ENCODE measurements around the gene CHCHD10. TPM values are rescaled to one million over a fixed set of nuclear protein-coding genes. Genes with fewer than 3 reads are reported as not detected.
A peak's percentile ranks its signal among the peaks of the same experiment; 100 is the strongest.

The CHCHD10 gene
- total RNA-seq, 6 donors from 2014 or later = 9.1 to 130 (median 39.0) TPM

- Histone ChIP-seq H3K9me3 (no peaks in the 10 kb centered on the region), H3K27me3 (no peaks in the 10 kb centered on the region), H3K36me3 (no peaks in the 10 kb centered on the region), H3K4me1 (peaks cover 6 to 16% (median 11%) of the 10 kb centered on the region in 4 donors), H3K27ac (no peak overlapping the region), H3K4me3 (no peak overlapping the region)
- TF ChIP-seq EP300 (IDR thresholded peaks at IDR 0.05) (no peak), POLR2A (IDR thresholded peaks at IDR 0.05) (no peak), POLR2AphosphoS5 (IDR thresholded peaks at IDR 0.05) (no peak)
- TF ChIP-seq, protein P1, sequence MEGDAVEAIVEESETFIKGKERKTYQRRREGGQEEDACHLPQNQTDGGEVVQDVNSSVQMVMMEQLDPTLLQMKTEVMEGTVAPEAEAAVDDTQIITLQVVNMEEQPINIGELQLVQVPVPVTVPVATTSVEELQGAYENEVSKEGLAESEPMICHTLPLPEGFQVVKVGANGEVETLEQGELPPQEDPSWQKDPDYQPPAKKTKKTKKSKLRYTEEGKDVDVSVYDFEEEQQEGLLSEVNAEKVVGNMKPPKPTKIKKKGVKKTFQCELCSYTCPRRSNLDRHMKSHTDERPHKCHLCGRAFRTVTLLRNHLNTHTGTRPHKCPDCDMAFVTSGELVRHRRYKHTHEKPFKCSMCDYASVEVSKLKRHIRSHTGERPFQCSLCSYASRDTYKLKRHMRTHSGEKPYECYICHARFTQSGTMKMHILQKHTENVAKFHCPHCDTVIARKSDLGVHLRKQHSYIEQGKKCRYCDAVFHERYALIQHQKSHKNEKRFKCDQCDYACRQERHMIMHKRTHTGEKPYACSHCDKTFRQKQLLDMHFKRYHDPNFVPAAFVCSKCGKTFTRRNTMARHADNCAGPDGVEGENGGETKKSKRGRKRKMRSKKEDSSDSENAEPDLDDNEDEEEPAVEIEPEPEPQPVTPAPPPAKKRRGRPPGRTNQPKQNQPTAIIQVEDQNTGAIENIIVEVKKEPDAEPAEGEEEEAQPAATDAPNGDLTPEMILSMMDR (IDR thresholded peaks at IDR 0.05) = no peak
- ATAC-seq (ENCODE audit: low FRiP score in 2 of 2) (no peak), DNase-seq (no peak)
- WGBS, 2 donors = 92 to 95% methylated on average over 9 to 11 of the region's 11 CpGs
These were observed 10.2 kb upstream of the CHCHD10 start for GRCh38 chr22:23777776-23778576.

DNA sequence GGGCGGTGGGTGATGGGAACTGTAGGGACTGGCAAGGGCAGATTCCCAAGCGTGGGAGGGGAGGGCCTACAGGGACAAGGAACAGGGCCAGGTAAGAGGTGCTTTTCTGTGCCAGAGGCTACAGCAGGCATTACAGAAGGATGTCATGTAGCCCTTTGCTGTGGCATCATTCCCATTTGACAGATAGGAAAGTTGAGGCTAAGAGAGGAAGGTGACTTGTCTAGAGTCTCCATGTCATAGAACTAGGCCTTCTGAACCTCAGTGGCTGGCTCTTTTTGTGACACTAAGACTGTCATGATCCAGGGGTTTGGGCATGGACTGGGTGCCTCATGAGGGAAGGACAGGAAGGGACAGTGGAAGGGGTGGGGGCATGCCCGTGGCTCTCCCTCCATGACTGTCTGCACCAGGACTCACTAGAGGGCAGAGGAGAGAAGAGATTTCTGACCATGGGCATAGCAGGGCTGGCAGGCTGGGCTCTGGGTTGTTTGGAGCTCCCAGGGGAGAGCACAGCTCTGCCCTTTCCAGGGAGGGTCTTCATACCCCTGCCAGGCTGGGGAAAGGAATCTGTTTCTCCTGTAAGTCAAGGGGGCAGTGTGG, 8.1 kb upstream of the CHCHD10 start:
- no peak for DNase-seq
- no peak for ATAC-seq (ENCODE audit: low FRiP score in 2 of 2)
- TF ChIP-seq, protein P1 (IDR thresholded peaks at IDR 0.05) = no peak
- TF ChIP-seq EP300 (IDR thresholded peaks at IDR 0.05) (no peak), POLR2AphosphoS5 (IDR thresholded peaks at IDR 0.05) (no peak), POLR2A (IDR thresholded peaks at IDR 0.05) (no peak)
- no peaks in the 10 kb centered on the region for H3K36me3 ChIP-seq
- no peaks in the 10 kb centered on the region for H3K27me3 ChIP-seq
- WGBS, 2 donors = 73 to 83% methylated on average over 3 of the region's 3 CpGs
- H3K9me3 ChIP-seq = no peaks in the 10 kb centered on the region
- H3K27ac ChIP-seq = no peak overlapping the region
- no peak overlapping the region for H3K4me3 ChIP-seq
- peaks cover 16 to 29% (median 24%) of the 10 kb centered on the region in 4 donors for H3K4me1 ChIP-seq

GRCh38 chr22:23774922-23775436, 7.2 kb upstream of the CHCHD10 start:
- H3K36me3 ChIP-seq = no peaks in the 10 kb centered on the region
- no peak overlapping the region for H3K27ac ChIP-seq
- H3K4me3 ChIP-seq = no peak overlapping the region
- 75 to 93% methylated on average over 2 of the region's 2 CpGs for WGBS, 2 donors
- no peak for DNase-seq
- peak in 1 of 2 donors; percentile 71 for ATAC-seq (ENCODE audit: low FRiP score in 2 of 2)
- H3K4me1 ChIP-seq = peaks cover 19 to 30% (median 24%) of the 10 kb centered on the region in 4 donors
- no peak for TF ChIP-seq EP300 (IDR thresholded peaks at IDR 0.05)
- TF ChIP-seq, protein P1 (IDR thresholded peaks at IDR 0.05) = no peak
- TF ChIP-seq POLR2A (IDR thresholded peaks at IDR 0.05) = no peak
- no peak for TF ChIP-seq POLR2AphosphoS5 (IDR thresholded peaks at IDR 0.05)
- H3K27me3 ChIP-seq = no peaks in the 10 kb centered on the region
- H3K9me3 ChIP-seq = no peaks in the 10 kb centered on the region

DNA sequence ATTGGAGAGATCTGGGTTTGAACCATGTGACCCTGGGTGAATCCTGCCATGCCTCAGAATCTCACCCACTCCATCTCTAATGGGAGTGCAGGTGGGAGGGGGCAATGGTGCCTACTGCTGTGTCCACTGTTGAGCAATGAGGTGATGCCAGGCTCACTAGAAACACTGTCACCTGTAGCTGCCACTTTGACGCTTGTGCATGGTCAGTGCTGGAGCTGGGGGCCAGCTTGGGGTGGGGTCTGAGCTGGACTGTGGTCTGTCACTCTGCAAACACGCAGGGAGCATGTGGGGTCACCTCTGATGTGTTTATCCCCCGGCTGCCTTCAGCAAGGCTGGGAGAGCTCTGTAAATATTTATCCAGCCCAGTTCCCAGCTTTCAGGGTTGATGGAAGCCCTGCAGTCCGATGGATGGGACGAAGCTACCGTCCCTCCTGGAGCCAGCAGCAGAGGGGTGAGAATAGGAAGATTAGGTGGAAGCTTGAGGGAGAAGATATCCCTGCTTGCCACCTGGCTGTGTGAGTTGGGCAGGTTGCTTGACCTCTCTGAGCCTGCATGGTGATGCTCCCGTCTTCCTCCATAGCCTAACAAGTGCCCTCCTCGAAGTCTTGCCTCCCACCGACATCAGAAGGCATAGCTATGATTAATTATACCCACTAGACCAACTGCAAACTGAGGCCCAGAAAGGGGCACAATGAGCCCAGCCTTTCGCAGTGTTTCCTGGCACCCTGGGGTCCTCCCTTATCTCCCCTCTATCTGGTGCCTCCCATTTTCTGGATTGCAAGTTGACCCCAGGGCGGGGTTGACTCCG, 6.5 kb upstream of the CHCHD10 start:
- H3K4me3 ChIP-seq = no peak overlapping the region

More for the DNA sequence above, 6.5 kb upstream of the CHCHD10 start:
- H3K27ac ChIP-seq = no peak overlapping the region
- DNase-seq = no peak
- TF ChIP-seq EP300 (IDR thresholded peaks at IDR 0.05) = no peak
- no peak for TF ChIP-seq POLR2A (IDR thresholded peaks at IDR 0.05)
- no peak for TF ChIP-seq POLR2AphosphoS5 (IDR thresholded peaks at IDR 0.05)
- TF ChIP-seq, protein P1 (IDR thresholded peaks at IDR 0.05) = no peak
- 78 to 79% methylated on average over 6 to 12 of the region's 12 CpGs for WGBS, 2 donors
- no peaks in the 10 kb centered on the region for H3K27me3 ChIP-seq
- no peak for ATAC-seq (ENCODE audit: low FRiP score in 2 of 2)
- H3K36me3 ChIP-seq = no peaks in the 10 kb centered on the region
- H3K9me3 ChIP-seq = no peaks in the 10 kb centered on the region
- peaks cover 19 to 30% (median 24%) of the 10 kb centered on the region in 4 donors for H3K4me1 ChIP-seq

Measured in upper lobe of left lung (tissue), 6 donors.